H1 (cell line): ENCODE results near the gene MKKS.

Experiments
- CHD2 ChIP-seq: IDR thresholded peaks from 2 replicates; pipeline ENCODE4 v1.6.1; 2012; ENCODE audit warnings: low read length, improper control_type of control experiment
- GTF2F1 ChIP-seq: IDR thresholded peaks from 2 replicates; pipeline ENCODE4 v1.6.1; 2012; ENCODE audit warnings: low read depth, low read length, improper control_type of control experiment, borderline replicate concordance
- MAFK ChIP-seq: IDR thresholded peaks from 2 replicates; pipeline ENCODE4 v1.6.1; 2012; ENCODE audit warnings: low read depth, mild to moderate bottlenecking, improper control_type of control experiment, low read length
- SIN3A ChIP-seq, 2 experiments: IDR thresholded peaks in 1 of 2; conservative IDR thresholded peaks in 1 of 2; 2 replicates each; pipeline ENCODE4 v1.6.1; 2011 to 2012; ENCODE audit warnings: low read length in 2 of 2, improper control_type of control experiment in 1 of 2, low read depth in 1 of 2, mild to moderate bottlenecking in 1 of 2
- SUZ12 ChIP-seq: fragments of 200-600 bp; sonication (generic); IDR thresholded peaks from 2 replicates; pipeline ENCODE4 v1.6.1; 2012; ENCODE audit warnings: mild to moderate bottlenecking, inconsistent platforms, low read length, moderate library complexity, mixed read lengths
- YY1 ChIP-seq: IDR thresholded peaks from 2 replicates; pipeline ENCODE4 v1.6.1; 2011; ENCODE audit warnings: low read depth, mild to moderate bottlenecking, low read length
- ZNF274 ChIP-seq: IDR thresholded peaks from 2 replicates; pipeline ENCODE4 v1.7.0; 2012; ENCODE audit warnings: low read length, borderline replicate concordance; ENCODE audit errors: extremely low read depth
- TF ChIP-seq, protein P1 (sequence below): IDR thresholded peaks from 2 replicates; pipeline ENCODE4 v1.6.1; 2012; ENCODE audit warnings: inconsistent platforms
- TF ChIP-seq, protein P2 (sequence below), 3 experiments: IDR thresholded peaks; 1 replicate in 2 of 3; 2 replicates in 1 of 3; pipeline versions ENCODE4 v1.5.1 to v1.6.1; 2011; ENCODE audit warnings: low read length in 3 of 3, mild to moderate bottlenecking in 3 of 3, inconsistent platforms in 2 of 3, low read depth in 1 of 3, moderate library complexity in 1 of 3; ENCODE audit not compliant: insufficient read depth in 1 of 3; ENCODE audit errors: control extremely low read depth in 1 of 3

DNA sequence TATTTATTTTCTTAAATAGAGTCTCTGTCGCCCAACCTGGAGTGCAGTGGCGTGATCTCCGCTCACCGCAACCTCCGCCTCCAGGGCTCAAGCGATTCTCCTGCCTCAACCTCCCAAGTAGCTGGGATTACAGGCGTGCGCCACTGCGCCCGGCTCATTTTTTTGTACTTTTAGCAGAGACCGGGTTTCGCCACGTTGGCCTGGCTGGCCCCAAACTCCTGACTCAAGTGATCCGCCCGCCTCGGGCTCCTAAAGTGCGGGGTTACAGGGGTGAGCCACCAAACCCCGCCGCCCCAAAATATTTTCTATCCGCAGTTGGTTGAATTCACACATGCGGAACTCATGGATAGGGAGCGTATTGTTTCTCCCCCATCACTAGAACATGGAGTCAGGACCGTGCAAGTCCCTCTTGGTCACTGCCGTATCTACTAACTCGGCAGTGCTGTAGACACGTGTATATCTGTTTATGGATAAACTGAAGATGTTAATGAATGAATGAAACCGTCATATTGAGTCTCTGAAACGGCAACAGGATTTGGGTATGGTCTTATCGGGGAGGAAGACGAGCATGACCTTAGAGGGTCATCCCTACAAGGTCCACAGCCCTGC is 904 bp downstream of the MKKS start:
- TF ChIP-seq SIN3A (conservative IDR thresholded peaks at IDR 0.05 in 1 of 2, IDR thresholded peaks at IDR 0.05 in 1 of 2; ENCODE audit: low read depth in 1 of 2, low read length in 2 of 2) (no peak), YY1 (no peak), SUZ12 (no peak), CHD2 (no peak), GTF2F1 (no peak), ZNF274 (no peak), MAFK (no peak)
- TF ChIP-seq, protein P1, sequence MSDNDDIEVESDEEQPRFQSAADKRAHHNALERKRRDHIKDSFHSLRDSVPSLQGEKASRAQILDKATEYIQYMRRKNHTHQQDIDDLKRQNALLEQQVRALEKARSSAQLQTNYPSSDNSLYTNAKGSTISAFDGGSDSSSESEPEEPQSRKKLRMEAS: no peak
- TF ChIP-seq, protein P2, sequence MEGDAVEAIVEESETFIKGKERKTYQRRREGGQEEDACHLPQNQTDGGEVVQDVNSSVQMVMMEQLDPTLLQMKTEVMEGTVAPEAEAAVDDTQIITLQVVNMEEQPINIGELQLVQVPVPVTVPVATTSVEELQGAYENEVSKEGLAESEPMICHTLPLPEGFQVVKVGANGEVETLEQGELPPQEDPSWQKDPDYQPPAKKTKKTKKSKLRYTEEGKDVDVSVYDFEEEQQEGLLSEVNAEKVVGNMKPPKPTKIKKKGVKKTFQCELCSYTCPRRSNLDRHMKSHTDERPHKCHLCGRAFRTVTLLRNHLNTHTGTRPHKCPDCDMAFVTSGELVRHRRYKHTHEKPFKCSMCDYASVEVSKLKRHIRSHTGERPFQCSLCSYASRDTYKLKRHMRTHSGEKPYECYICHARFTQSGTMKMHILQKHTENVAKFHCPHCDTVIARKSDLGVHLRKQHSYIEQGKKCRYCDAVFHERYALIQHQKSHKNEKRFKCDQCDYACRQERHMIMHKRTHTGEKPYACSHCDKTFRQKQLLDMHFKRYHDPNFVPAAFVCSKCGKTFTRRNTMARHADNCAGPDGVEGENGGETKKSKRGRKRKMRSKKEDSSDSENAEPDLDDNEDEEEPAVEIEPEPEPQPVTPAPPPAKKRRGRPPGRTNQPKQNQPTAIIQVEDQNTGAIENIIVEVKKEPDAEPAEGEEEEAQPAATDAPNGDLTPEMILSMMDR (IDR thresholded peaks at IDR 0.05; ENCODE audit: control extremely low read depth in 1 of 3, insufficient read depth in 1 of 3, low read depth in 1 of 3, low read length in 3 of 3): no peak
